NOMO-1 treated with DMSO at 0.1 percent for 48 hours (cell line): ENCODE data around the gene F7.
A peak's percentile ranks its signal among the peaks of the same experiment; 100 is the strongest.

Experiments used
- DNase-seq: peaks from one replicate; lab custom pipeline; 2025; ENCODE audit not compliant: unreplicated experiment; lab: John Stamatoyannopoulos, UW

F7 gene

GRCh38 chr13:113129921-113130750 lies 24.5 kb downstream of the F7 start:
- no peak for DNase-seq

- no peak for DNase-seq
Measured at GRCh38 chr13:113135281-113135760, 29.7 kb downstream of the F7 start.

- no peak for DNase-seq
Measured at GRCh38 chr13:113137691-113138298, 32.2 kb downstream of the F7 start.

DNA sequence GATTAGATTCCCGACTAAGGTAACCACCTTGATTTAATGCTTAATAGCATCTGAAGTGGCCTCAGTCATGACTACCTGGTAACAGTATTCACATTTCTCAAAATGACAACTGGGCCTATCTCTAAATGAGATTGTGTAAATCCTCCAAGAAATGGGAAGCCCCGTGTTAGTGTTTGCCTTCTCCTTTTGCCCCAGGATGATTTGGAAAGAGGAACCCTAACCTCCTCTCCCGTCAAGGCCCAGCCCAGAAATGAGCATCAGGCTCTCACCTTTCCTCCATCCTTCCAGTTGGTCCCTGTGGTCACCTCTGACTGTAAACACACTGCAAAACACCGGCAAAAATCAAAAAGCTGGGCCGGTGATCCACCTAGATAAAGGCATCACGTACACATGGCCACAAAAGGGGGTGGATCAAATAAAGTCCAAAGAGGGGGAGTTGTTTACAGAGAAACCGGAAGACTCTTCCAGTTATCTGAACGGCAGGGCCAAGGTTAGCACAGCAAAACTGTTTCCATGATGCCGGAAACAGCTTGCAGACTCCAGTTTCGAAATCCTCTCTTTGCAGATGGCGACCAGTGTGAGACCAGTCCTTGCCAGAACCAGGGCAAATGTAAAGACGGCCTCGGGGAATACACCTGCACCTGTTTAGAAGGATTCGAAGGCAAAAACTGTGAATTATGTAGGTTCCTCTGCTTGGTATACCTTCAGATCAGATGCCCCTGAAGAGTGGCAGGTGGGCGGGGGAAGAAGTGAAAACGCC lies 33.4 kb downstream of the F7 start:
- peak; percentile 39 for DNase-seq

- no peak for DNase-seq
Measured at GRCh38 chr13:113139577-113139976, 34.0 kb downstream of the F7 start.

DNA sequence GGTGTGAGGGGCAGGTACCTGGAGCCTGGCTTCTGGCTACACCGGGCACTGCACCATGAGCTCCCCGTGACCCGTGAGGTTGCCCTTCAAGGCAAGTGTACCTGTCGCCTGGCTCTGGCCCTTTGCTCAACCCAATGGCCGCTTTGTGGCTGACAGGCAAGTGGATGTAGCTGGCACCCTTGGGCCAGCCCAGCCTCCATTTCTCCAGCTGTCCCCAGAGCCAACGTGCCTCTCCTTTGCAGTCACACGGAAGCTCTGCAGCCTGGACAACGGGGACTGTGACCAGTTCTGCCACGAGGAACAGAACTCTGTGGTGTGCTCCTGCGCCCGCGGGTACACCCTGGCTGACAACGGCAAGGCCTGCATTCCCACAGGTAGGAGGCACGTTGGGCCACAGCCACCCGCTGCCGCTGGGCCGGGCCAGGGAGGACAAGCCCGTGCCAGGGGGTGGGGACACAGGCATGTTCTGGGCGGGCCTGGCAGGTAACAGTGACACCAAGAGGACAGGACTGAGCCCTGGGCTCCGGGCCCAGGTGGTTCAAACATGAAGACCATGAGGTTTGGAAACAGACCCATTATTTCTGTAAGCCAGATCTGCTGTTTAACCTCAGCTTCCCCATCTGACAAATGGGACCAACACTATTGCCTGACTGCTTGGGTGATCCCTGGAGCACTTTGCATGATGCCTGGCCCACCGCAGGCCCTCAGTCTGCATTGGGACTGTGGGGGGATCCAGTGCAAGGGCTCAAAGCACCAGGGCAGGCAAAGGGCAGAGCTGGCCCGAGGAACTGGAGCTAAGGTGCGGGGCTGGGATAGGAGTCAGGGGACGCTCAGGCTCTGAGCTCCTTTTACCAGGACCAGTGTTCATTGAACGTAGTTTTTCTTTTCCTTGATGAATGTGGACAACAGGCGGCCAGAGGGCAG lies 35.3 kb downstream of the F7 start:
- no peak for DNase-seq

GRCh38 chr13:113141601-113141970 lies 36.0 kb downstream of the F7 start:
- no peak for DNase-seq

- DNase-seq = no peak
Measured at GRCh38 chr13:113142876-113143275, 37.3 kb downstream of the F7 start.

DNA sequence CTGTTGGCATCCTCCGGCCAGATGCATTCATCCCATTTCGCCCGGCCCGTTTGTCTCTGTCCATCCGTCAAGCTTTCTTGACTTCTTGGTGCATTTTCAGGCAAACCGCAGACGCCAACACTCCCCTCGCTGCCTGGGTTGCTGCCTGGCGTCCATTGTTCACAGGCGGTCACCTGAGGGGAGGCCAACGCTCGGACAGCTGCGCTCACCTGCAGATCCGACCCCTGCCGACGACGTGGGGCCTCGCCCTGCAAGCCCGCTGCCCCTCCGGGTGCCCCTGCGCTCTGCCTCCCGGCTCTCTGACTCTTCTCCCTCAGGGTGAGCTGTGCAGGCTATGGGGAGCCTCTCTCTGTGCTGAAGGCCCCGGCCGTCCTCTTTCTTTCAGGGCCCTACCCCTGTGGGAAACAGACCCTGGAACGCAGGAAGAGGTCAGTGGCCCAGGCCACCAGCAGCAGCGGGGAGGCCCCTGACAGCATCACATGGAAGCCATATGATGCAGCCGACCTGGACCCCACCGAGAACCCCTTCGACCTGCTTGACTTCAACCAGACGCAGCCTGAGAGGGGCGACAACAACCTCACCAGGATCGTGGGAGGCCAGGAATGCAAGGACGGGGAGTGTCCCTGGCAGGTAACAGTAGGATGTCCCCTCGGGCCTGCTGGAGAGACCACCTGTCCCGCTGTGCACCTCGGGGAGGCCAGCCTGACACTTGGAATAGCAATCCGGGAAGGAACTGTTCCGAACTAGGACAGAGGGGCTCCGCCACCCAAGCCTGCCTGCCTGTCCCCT lies 38.1 kb downstream of the F7 start:
- DNase-seq = no peak

DNA sequence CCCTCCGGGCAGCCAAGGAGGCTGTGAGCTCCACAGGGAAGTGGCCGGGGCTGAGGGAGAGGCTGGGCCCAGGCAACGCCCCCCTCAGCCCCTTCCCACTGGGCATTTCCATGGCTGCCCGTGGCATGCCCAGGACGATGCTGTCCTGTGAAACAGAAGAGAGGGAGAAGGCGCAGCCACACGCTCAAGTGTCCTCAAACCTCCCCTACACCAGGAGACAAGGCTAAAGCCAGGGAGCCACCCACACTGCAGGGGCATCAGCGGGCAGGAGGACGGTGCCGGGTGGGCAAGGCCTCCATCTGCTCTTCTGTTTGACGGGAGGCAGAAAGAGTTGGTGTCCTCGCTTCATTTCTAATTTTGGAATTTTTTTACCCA lies 38.7 kb downstream of the F7 start:
- no peak for DNase-seq

- no peak for DNase-seq
Measured at GRCh38 chr13:113145496-113145895, 39.9 kb downstream of the F7 start.

- no peak for DNase-seq
Measured at GRCh38 chr13:113145911-113146598, 40.5 kb downstream of the F7 start.

DNA sequence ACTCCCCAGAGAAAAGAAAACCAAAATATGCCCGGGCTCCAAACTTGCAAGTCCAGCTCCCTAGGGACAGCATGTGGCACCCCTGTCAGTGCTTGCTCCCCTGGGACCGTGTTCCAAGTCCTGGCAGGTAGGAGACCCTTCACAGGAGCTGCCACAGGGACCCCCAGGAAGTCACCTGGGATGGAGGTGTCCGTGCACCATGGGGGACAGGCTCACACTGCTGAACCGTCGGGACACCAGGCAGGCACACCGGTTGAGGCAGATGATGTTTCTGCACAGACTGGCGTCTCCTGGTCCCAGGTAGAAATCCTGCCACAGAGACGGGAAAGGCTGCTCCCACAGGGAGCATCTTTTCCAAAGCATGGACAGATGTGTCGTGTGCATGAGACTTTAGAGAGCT lies 41.2 kb downstream of the F7 start:
- no peak for DNase-seq

DNA sequence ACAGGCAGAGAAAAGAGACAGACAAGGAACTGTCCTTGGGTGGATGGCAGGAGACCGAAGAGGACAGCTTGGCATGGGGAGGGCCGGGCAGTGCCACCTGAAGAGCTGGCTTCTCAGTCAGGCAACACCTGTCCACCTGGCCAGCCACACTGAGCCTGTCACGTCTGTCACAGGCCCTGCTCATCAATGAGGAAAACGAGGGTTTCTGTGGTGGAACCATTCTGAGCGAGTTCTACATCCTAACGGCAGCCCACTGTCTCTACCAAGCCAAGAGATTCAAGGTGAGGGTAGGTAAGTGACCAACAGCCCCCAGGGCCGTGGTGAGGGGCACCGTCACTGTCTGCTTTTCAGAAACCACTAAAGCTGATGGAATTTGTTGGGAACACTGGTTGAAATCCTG lies 41.6 kb downstream of the F7 start:
- DNase-seq = no peak

GRCh38 chr13:113148407-113148806 lies 42.8 kb downstream of the F7 start:
- no peak for DNase-seq

GRCh38 chr13:113148940-113149503 lies 43.4 kb downstream of the F7 start:
- DNase-seq = no peak

DNA sequence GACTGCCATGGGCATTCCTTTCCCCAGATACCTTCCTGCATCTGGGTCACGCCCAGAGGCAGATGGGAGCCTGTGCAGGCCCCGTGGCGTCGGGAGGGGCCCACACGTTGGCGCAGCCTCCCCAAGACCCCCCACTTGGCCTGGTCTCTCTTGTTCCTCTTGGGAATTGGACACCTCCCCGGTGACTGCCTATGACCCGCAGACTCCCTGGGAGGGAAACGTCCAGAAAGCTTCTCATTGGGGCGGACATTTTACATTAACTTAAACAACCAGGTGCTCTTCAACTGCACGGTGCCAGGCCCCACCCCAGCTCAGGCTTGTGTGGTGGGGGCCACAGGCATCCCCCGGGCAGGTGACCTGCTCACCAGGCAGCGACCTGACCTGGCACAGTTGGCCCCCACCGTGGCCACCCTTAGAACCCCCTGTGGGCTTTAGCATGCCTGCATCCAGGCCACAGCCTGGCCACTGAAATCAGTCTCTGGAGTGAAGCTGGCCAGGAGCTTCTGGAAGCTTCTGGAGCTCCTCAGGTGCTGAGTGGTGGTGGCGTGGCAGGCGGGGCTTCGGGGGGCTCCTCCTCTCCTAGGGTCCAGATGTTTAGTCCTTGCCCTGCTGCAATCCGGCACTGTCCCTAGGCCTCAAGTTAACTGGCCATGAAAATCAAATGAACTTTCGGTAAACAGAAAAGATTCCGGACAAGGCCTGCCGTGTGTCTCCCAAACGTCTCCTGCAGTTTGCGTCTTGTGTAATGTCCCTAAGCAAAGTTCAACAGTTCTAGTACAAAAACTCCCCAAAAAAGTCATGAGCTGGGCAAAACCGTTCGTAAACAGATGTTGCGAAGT lies 44.3 kb downstream of the F7 start:
- no peak for DNase-seq
